Right lobe of liver (tissue), 4 donors: Measurements from ENCODE around the gene PGRMC2.

Experiments
- POLR2A ChIP-seq: fragments of 450-650 bp; IDR thresholded peaks from one replicate; pipeline ENCODE4 v1.6.1; 2017; ENCODE audit warnings: antibody characterized with exemption, mild to moderate bottlenecking
- TF ChIP-seq, protein P1 (sequence below), 4 donors: fragments of 200-600 bp in 3 of 4; fragments of 450-650 bp in 1 of 4; IDR thresholded peaks; one replicate each; pipeline versions ENCODE4 v1.5.1 to v1.8.0; 2016 to 2022; ENCODE audit warnings: antibody characterized with exemption in 4 of 4, mild to moderate bottlenecking in 2 of 4
- donor health status: DM: no; HTN: no; CAD: no.
- donor health status: DM: no; HTN: no; CAD: no.
- donor health status: DM: no; HTN: yes; CAD: no.

DNA sequence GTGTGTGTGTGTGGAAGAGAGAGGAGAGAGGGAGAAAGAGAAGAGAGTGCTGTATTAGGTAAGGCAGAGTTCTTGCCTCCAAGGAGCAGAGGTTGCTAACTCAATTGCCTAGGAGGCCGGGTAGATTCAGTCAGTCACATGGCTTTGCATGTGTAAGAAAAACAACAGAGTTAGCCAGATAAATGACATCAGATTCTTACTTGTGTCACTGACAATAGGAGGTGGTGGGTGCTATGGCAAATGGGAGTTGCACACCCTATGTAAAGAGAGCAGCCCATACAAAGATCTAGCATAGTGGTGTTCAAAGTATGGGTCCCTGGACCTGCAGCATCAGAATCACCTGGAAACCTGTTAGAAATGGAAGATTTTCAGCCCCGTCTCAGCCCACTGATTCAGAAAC, 14.4 kb upstream of the PGRMC2 start:
- TF ChIP-seq, protein P1, sequence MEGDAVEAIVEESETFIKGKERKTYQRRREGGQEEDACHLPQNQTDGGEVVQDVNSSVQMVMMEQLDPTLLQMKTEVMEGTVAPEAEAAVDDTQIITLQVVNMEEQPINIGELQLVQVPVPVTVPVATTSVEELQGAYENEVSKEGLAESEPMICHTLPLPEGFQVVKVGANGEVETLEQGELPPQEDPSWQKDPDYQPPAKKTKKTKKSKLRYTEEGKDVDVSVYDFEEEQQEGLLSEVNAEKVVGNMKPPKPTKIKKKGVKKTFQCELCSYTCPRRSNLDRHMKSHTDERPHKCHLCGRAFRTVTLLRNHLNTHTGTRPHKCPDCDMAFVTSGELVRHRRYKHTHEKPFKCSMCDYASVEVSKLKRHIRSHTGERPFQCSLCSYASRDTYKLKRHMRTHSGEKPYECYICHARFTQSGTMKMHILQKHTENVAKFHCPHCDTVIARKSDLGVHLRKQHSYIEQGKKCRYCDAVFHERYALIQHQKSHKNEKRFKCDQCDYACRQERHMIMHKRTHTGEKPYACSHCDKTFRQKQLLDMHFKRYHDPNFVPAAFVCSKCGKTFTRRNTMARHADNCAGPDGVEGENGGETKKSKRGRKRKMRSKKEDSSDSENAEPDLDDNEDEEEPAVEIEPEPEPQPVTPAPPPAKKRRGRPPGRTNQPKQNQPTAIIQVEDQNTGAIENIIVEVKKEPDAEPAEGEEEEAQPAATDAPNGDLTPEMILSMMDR (IDR thresholded peaks at IDR 0.05), result no peak
- no peak for TF ChIP-seq POLR2A
